ENCODE data around the gene GALNT6. TPM values are rescaled to one million over a fixed set of nuclear protein-coding genes. Genes with fewer than 3 reads are reported as not detected.

GALNT6 gene
- total and polyA plus RNA-seq, 9 of the 15 experiments (the other 6 are each of a cell fraction or from before 2014, with no cell fraction given), result 1.5 to 8.6 (median 5.1) TPM

DNA sequence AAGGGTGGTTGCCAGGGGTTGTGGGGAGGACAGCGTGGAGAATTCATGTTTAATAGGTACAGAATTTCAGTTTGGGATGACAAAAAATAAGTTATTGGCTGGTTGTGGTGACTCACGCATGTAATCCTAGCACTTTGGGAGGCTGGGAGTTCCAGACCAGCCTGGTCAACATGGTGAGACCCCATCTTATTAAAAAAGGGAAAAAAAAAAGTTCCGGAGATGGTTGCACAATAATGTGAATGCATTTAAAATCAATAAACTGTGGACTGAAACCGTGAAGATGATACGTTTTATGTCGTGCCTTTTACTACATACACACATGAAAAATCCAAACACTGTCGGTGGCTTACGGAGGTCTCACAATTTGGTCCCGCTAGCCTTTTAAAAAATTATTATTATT, 20.5 kb downstream of the GALNT6 start:
- 72% methylated on average over 9 of the region's 9 CpGs for WGBS (ENCODE audit: insufficient coverage, low coverage, missing lambda C conversion rate)
- no peak overlapping the region for H2AFZ ChIP-seq (ENCODE audit: low read depth, low read length)
- no peaks in the 10 kb centered on the region for H3K9me3 ChIP-seq (replicated peaks; ENCODE audit: control insufficient read depth, insufficient read depth, low read depth, low read length)
- BruUV-seq (replicated peaks), result no TSS peak
- ATAC-seq (no peak), FAIRE-seq (no peak), DNase-seq (ENCODE audit: extremely low read depth in 1 of 4, low spot score in 3 of 4) (no peak)
- H3K27ac ChIP-seq (ENCODE audit: extremely low read depth, low read depth, low read length), result no peak overlapping the region
- ChIA-PET POLR2A (interaction anchor here (1.3 kb wide), 1 partner anchor 13 kb away, joined by 4 read pairs; no protein-coding TSS in a partner anchor), CTCF (ENCODE audit: low intra/inter-chr PET ratio) (no interaction called here)
- H4K20me1 ChIP-seq (replicated peaks; ENCODE audit: control insufficient read depth, insufficient read depth, low read length), result no peaks in the 10 kb centered on the region; the same call in 1 of the 2 replicates
- TF ChIP-seq ZHX1 (conservative IDR thresholded peaks at IDR 0.05; ENCODE audit: low read length) (no peak), ZNF12 (CRISPR knock-in tag; IDR thresholded peaks at IDR 0.05) (no peak), ZNF224 (CRISPR knock-in tag; IDR thresholded peaks at IDR 0.05) (no peak), ZSCAN29 (IDR thresholded peaks at IDR 0.05) (no peak), ZNF561 (CRISPR knock-in tag; conservative IDR thresholded peaks at IDR 0.05) (no peak), ATF3 (IDR thresholded peaks at IDR 0.05) (no peak), ATF3 (CRISPR knock-in tag; conservative IDR thresholded peaks at IDR 0.05) (no peak), ZNF253 (CRISPR knock-in tag; conservative IDR thresholded peaks at IDR 0.05) (no peak), ADNP (tag; IDR thresholded peaks at IDR 0.05) (no peak), CEBPG (CRISPR knock-in tag; IDR thresholded peaks at IDR 0.05) (no peak), CEBPG (tag; conservative IDR thresholded peaks at IDR 0.05 in 1 of 2, IDR thresholded peaks at IDR 0.05 in 1 of 2) (peak in 1 of 2 experiments; percentile 35; a peak in 1 of 4 replicates), EGR1 (conservative IDR thresholded peaks at IDR 0.05) (no peak), SIX5 (IDR thresholded peaks at IDR 0.05; ENCODE audit: borderline replicate concordance in 1 of 2, insufficient read depth in 1 of 2, low read depth in 1 of 2, low read length in 2 of 2) (no peak), SMARCC2 (IDR thresholded peaks at IDR 0.05; ENCODE audit: low read depth) (no peak), CEBPB (tag; IDR thresholded peaks at IDR 0.05) (peak; percentile 63), MAZ (CRISPR knock-in tag; conservative IDR thresholded peaks at IDR 0.05 in 1 of 2, IDR thresholded peaks at IDR 0.05 in 1 of 2) (no peak), SUPT5H (IDR thresholded peaks at IDR 0.05) (no peak)
- TF ChIP-seq, protein P1, sequence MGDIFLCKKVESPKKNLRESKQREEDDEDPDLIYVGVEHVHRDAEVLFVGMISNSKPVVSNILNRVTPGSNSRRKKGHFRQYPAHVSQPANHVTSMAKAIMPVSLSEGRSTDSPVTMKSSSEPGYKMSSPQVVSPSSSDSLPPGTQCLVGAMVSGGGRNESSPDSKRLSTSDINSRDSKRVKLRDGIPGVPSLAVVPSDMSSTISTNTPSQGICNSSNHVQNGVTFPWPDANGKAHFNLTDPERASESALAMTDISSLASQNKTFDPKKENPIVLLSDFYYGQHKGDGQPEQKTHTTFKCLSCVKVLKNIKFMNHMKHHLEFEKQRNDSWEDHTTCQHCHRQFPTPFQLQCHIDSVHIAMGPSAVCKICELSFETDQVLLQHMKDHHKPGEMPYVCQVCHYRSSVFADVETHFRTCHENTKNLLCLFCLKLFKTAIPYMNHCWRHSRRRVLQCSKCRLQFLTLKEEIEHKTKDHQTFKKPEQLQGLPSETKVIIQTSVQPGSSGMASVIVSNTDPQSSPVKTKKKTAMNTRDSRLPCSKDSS (IDR thresholded peaks at IDR 0.05; ENCODE audit: low read depth, partially characterized antibody), result no peak
- no peaks in the 10 kb centered on the region for H3K9me1 ChIP-seq (ENCODE audit: control insufficient read depth, insufficient read depth, low read length)
- intact Hi-C loops (cut with micrococcal nuclease), result no loop called here
- H3K27me3 ChIP-seq (ENCODE audit: control insufficient read depth in 2 of 2, insufficient read depth in 2 of 2, low read length in 2 of 2), result no peaks in the 10 kb centered on the region
- H3K36me3 ChIP-seq (ENCODE audit: control insufficient read depth, insufficient read depth, low read length), result no peaks in the 10 kb centered on the region
- no peak overlapping the region for H3K4me2 ChIP-seq (ENCODE audit: insufficient read depth, low read length)
- H3K4me1 ChIP-seq (replicated peaks in 1 of 2; ENCODE audit: control insufficient read depth in 2 of 2, insufficient read depth in 2 of 2, low read length in 2 of 2), result peaks cover 12 to 15% of the 10 kb centered on the region in 2 experiments
- no peak overlapping the region for H3K9ac ChIP-seq (ENCODE audit: insufficient read depth in 1 of 2, low read depth in 2 of 2, low read length in 2 of 2)
- H3K79me2 ChIP-seq (ENCODE audit: control insufficient read depth, insufficient read depth, low read length), result no peaks in the 10 kb centered on the region
- in situ Hi-C loops (cut with MboI), result no loop called here
- no peak overlapping the region for H3K4me3 ChIP-seq
